Spleen (tissue), 11 donors: ENCODE data around the gene EGFR. TPM values are rescaled to one million over a fixed set of nuclear protein-coding genes. Genes with fewer than 3 reads are reported as not detected.

Source experiments
- DNase-seq: peaks from one replicate; pipeline ENCODE4 v3.0.0-alpha.2; 2020
- H3K27ac ChIP-seq, 8 donors: fragments of 200-600 bp; sonication (generic) in 7 of 8; 1 replicate in 4 of 8; 2 replicates in 4 of 8; pipeline versions ENCODE4 v1.5.0 to v1.8.0; 2016 to 2021; ENCODE audit warnings: inconsistent platforms in 4 of 8, mild to moderate bottlenecking in 4 of 8, moderate library complexity in 1 of 8
- H3K27me3 ChIP-seq, 7 donors: fragments of 200-600 bp; sonication (generic) in 6 of 7; replicated peaks in 1 of 7; 1 replicate in 4 of 7; 2 replicates in 3 of 7; pipeline versions ENCODE4 v1.5.0 to v1.8.0; 2016 to 2021; ENCODE audit warnings: inconsistent platforms in 3 of 7, mild to moderate bottlenecking in 1 of 7
- H3K36me3 ChIP-seq, 6 donors: fragments of 200-600 bp; sonication (generic) in 5 of 6; 1 replicate in 4 of 6; 2 replicates in 2 of 6; pipeline versions ENCODE4 v1.5.0 to v1.8.0; 2016 to 2021; ENCODE audit warnings: inconsistent platforms in 2 of 6
- H3K4me1 ChIP-seq, 6 donors: fragments of 200-600 bp; sonication (generic) in 5 of 6; 1 replicate in 3 of 6; 2 replicates in 3 of 6; pipeline versions ENCODE4 v1.5.0 to v1.8.0; 2016 to 2021; ENCODE audit warnings: inconsistent platforms in 3 of 6
- H3K4me3 ChIP-seq, 8 donors: fragments of 200-600 bp; sonication (generic) in 7 of 8; 1 replicate in 4 of 8; 2 replicates in 4 of 8; pipeline versions ENCODE4 v1.5.0 to v1.8.0; 2016 to 2021; ENCODE audit warnings: inconsistent platforms in 4 of 8, mild to moderate bottlenecking in 4 of 8, moderate library complexity in 2 of 8
- H3K9me3 ChIP-seq, 8 donors: fragments of 200-600 bp; sonication (generic) in 7 of 8; 1 replicate in 4 of 8; 2 replicates in 4 of 8; pipeline versions ENCODE4 v1.5.0 to v1.8.0; 2016 to 2021; ENCODE audit warnings: inconsistent platforms in 4 of 8
- POLR2A ChIP-seq, 3 donors: fragments of 450-650 bp; IDR thresholded peaks; one replicate each; pipeline ENCODE4 v1.5.1; 2017; ENCODE audit warnings: antibody characterized with exemption in 3 of 3, mild to moderate bottlenecking in 1 of 3
- POLR2AphosphoS5 ChIP-seq, 3 donors: sonication (generic); formaldehyde crosslinking; IDR thresholded peaks; one replicate each; pipeline ENCODE4 v1.5.1; 2017; ENCODE audit warnings: antibody characterized with exemption in 3 of 3
- WGBS, 5 donors: extraction: QIAGEN DNeasy Blood & Tissue Kit in 3 of 5; methylation state at CpG; one replicate each; pipeline versions ENCODE4 v1.1.5 to v1.1.7; 2013 to 2018; 5-methylcytosine and 5-hydroxymethylcytosine counted together
- intact Hi-C: fragments of 100-400 bp; cut with DNase I; formaldehyde crosslinking; loops from one replicate; pipeline ENCODE4 v1.15.0; 2023; ENCODE audit warnings: low total_unique reads
- polyA plus RNA-seq, 3 donors: library from polyadenylated mRNA; stranded (reverse); fragments of 200-250 nt; gene quantifications; one replicate each; pipeline ENCODE4 v1.2.1, GENCODE V29; 2013
- total RNA-seq, 7 donors: library from RNA; depleted of rRNA in 3 of 7; stranded (reverse); fragments of >200 nt in 3 of 7; fragmentation: NEBNext Ultra II Directional in 4 of 7; extraction: Animal tissue kit (Norgen Biotek cat#: 25700) in 4 of 7; gene quantifications; one replicate each; pipeline versions ENCODE4 v1.1.0 to v1.2.1, GENCODE V29; 2016 to 2021
- TF ChIP-seq, protein P1 (sequence below), 11 experiments: fragments of 200-600 bp in 7 of 11; fragments of 450-650 bp in 4 of 11; sonication (generic) in 4 of 11; IDR thresholded peaks in 8 of 11; conservative IDR thresholded peaks in 3 of 11; 1 replicate in 7 of 11; 2 replicates in 4 of 11; pipeline versions ENCODE4 v1.4.0 to v1.8.0; 2016 to 2021; ENCODE audit warnings: antibody characterized with exemption in 11 of 11, inconsistent platforms in 4 of 11, mild to moderate bottlenecking in 1 of 11
- donor health status: healthy with polysubstance abuse.
- donor health status: DM: no; HTN: no; CAD: no; lungs with moderate emphysema.
- donor health status: DM: no; HTN: no; CAD: no.
- donor health status: Bipolar disorder and iron deficiency.
- donor health status: healthy.
- donor health status: DM: no; HTN: no; CAD: no.
- donor health status: DM: yes; HTN: yes; CAD: no.

EGFR gene
- total and polyA plus RNA-seq, 10 donors, result 1.1 to 35.2 (median 24.5) TPM

DNA sequence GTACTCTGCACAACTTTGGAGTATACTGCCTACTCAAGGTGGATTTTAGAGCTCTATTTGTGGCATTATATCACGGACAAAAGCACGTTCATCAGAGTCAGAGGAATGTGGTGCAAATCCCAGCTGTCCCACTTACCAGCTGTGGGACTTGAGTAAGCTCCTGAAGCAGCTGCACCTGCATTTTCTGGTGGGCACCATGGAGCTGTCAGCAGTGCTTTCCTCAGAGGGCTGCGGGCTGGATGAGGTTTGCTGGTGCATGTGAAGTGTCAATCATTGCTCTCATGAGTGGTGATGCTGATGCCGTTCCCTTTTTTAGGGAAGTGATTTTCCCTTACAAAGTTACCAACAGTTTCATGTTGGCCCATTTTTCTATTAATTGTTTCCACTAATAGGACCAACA, 53.4 kb downstream of the EGFR start:
- Histone ChIP-seq H3K4me3 (no peak overlapping the region), H3K36me3 (no peaks in the 10 kb centered on the region), H3K27ac (no peak overlapping the region), H3K27me3 (no peaks in the 10 kb centered on the region), H3K4me1 (peaks cover 0 to 57% (median 27%) of the 10 kb centered on the region in 6 donors), H3K9me3 (no peaks in the 10 kb centered on the region)
- DNase-seq, result no peak
- intact Hi-C loops, result no loop called here
- WGBS, 5 donors, result 62 to 80% (median 72%) methylated on average over 4 of the region's 4 CpGs
- TF ChIP-seq POLR2AphosphoS5 (IDR thresholded peaks at IDR 0.05), result no peak
- TF ChIP-seq POLR2A (IDR thresholded peaks at IDR 0.05), result no peak

DNA sequence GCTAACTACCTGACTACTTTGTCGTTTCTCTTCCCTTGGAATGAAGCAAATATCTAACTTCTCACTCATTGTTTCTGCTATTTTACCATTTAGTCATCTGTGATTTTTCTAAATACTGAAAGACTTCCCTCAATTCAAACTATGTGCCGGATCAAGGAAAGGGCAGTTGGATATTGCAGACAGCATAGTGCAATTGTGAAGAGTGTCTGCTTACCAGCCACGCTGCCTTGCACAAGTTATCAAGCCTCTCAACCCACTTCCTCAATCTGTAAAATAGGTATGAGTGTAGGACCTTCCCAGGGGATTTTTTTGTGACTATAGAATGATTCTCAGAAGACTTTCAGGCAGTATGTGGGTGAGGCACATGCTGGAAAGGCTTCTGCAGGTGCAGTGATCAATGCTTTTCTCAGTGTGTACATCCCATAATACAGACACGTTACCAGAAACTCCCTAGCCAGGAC, 54.3 kb downstream of the EGFR start:
- H3K4me3 ChIP-seq, result no peak overlapping the region
- H3K9me3 ChIP-seq, result no peaks in the 10 kb centered on the region
- H3K36me3 ChIP-seq, result no peaks in the 10 kb centered on the region
- no peak for DNase-seq
- H3K4me1 ChIP-seq, result peaks cover 0 to 57% (median 27%) of the 10 kb centered on the region in 6 donors
- intact Hi-C loops, result no loop called here
- WGBS, 5 donors, result 47 to 70% (median 64%) methylated on average over 4 of the region's 4 CpGs
- no peak for TF ChIP-seq POLR2AphosphoS5 (IDR thresholded peaks at IDR 0.05)
- TF ChIP-seq, protein P1, sequence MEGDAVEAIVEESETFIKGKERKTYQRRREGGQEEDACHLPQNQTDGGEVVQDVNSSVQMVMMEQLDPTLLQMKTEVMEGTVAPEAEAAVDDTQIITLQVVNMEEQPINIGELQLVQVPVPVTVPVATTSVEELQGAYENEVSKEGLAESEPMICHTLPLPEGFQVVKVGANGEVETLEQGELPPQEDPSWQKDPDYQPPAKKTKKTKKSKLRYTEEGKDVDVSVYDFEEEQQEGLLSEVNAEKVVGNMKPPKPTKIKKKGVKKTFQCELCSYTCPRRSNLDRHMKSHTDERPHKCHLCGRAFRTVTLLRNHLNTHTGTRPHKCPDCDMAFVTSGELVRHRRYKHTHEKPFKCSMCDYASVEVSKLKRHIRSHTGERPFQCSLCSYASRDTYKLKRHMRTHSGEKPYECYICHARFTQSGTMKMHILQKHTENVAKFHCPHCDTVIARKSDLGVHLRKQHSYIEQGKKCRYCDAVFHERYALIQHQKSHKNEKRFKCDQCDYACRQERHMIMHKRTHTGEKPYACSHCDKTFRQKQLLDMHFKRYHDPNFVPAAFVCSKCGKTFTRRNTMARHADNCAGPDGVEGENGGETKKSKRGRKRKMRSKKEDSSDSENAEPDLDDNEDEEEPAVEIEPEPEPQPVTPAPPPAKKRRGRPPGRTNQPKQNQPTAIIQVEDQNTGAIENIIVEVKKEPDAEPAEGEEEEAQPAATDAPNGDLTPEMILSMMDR (IDR thresholded peaks at IDR 0.05 in 8 of 11, conservative IDR thresholded peaks at IDR 0.05 in 3 of 11), result no peak
- TF ChIP-seq POLR2A (IDR thresholded peaks at IDR 0.05), result no peak
- no peaks in the 10 kb centered on the region for H3K27me3 ChIP-seq
- peak overlapping the region in 2 of 8 donors; percentile 70 to 79 for H3K27ac ChIP-seq

DNA sequence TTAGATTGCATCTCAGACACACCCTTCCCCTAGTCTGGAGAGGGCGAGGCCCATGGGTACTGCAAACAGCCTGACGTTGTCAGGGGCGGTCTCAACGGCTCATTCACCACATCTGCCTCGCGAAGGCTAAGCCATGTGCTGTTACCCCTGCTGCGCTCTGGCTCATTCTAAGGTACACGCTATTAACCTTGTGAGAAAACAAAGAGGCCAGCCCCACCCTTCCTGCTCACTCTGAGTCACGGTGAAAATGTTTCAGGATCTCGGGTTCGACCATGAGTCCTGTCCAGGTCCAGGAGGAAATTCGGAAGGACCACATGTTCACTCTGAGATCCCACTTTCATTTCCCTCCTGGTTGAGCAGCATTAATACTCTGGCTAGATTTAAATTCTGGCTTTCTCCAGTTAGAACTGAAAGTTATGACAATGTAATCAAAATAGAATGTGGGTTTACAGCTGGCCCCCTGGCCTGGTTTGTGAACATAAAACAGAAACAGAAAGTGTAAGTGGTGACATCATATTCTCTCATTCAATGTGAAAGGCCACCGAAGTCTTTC, 55.2 kb downstream of the EGFR start:
- peak overlapping the region in 7 of 8 donors; percentile 36 to 79 (median 70) for H3K27ac ChIP-seq
- no peak for DNase-seq
- H3K36me3 ChIP-seq, result no peaks in the 10 kb centered on the region
- TF ChIP-seq POLR2A (IDR thresholded peaks at IDR 0.05) (peak in 1 of 3 donors; percentile 6), POLR2AphosphoS5 (IDR thresholded peaks at IDR 0.05) (peak in 2 of 3 donors; percentile 36 to 66)
- TF ChIP-seq, protein P1 (IDR thresholded peaks at IDR 0.05 in 8 of 11, conservative IDR thresholded peaks at IDR 0.05 in 3 of 11), result no peak
- 39 to 55% (median 45%) methylated on average over 13 of the region's 13 CpGs for WGBS, 5 donors
- H3K27me3 ChIP-seq, result peaks cover 0 to 3% (median 0%) of the 10 kb centered on the region in 7 donors
- peaks cover 0 to 57% (median 27%) of the 10 kb centered on the region in 6 donors for H3K4me1 ChIP-seq
- no peaks in the 10 kb centered on the region for H3K9me3 ChIP-seq
- H3K4me3 ChIP-seq, result peak overlapping the region in 3 of 8 donors; percentile 3 to 50 (median 5)
- intact Hi-C loops, result no loop called here

DNA sequence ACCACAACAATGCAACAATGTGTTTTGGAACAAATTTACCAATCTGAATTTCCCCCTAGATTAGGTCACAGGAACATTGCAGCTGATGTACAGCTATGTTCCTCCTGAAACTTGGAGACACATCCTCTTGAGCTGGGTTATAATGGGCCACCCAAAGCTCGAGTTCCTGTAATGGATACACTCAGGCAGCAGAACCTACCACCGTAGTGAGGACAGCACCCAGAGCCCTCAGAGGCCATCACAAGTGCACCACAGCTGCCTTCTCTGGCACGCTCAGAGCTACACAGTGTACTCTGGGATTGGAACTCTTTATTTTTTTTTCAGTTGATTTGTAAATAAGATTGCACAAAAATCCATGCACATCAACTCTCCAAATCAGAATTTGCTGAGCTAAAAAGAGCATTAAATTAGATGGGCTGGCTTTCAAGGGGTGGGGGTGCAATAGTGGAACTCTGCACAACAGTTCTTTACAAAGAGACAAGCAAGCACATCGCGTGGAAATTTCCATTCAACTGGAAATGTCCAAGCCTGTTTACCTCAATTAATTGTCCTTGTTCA, 56.7 kb downstream of the EGFR start:
- Histone ChIP-seq H3K27ac (peak overlapping the region in 6 of 8 donors; percentile 1 to 79 (median 70)), H3K27me3 (peaks cover 0 to 3% (median 0%) of the 10 kb centered on the region in 7 donors), H3K4me3 (no peak overlapping the region), H3K36me3 (no peaks in the 10 kb centered on the region), H3K4me1 (peaks cover 0 to 57% (median 27%) of the 10 kb centered on the region in 6 donors), H3K9me3 (no peaks in the 10 kb centered on the region)
- TF ChIP-seq POLR2AphosphoS5 (IDR thresholded peaks at IDR 0.05), result peak in 2 of 3 donors; percentile 39 to 61
- TF ChIP-seq, protein P1 (IDR thresholded peaks at IDR 0.05 in 8 of 11, conservative IDR thresholded peaks at IDR 0.05 in 3 of 11), result no peak
- intact Hi-C loops, result no loop called here
- DNase-seq, result no peak
- WGBS, 5 donors, result 78 to 85% (median 84%) methylated on average over 5 of the region's 5 CpGs
